Measurements from ENCODE around the gene SSU72.
"Not testable (repeated sequence)": the region's sequence is repeated elsewhere in the genome, so short reads cannot be mapped to it uniquely, and the experiment has no call there.

The SSU72 gene

DNA sequence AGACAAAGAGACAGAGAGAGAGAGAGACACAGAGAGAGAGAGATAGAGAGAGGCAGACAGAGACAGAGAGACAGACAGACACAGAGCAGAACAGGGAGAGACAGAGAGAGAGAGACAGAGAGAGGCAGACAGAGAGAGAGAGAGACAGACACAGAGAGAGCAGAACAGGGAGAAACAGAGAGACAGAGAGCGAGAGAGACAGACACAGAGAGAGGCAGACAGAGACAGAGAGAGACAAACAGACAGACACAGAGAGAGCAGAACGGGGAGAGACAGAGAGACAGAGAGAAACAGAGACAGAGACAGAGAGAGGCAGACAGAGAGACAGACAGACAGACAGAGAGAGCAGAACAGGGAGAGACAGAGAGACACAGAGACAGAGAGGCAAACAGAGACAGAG is 20.7 kb upstream of the SSU72 start:
- not testable (repeated sequence) for DNase-seq (ENCODE audit: low spot score)

DNA sequence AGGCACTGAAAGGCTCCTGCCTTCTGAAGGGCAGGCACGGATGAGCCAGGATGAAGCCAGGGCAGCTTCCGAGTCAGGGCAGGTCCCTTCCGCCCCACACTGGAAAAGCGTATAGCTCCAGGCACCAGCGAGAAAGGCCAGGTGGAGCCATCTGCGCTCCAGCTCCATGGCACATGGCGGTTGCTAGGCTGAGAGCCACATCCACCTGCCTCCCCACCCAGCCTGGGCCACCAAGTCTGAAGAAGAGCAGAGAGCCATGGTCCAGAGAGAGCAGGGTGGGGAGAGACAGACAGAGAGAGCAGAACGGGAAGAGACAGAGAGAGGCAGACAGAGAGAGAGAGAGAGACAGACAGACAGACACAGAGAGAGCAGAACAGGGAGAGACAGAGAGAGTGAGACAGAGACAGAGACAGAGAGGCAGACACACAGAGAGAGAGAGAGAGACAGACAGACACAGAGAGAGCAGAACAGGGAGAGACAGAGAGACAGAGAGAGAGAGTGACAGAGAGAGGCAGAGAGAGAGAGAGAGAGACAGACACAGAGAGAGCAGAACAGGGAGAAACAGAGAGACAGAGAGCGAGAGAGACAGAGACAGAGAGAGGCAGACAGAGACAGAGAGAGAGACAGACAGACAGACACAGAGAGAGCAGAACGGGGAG is 20.1 kb upstream of the SSU72 start:
- DNase-seq (ENCODE audit: low spot score) = no peak

- DNase-seq (ENCODE audit: low spot score) = no peak
Observed at GRCh38 chr1:1593834-1594601, 19.4 kb upstream of the SSU72 start.

DNA sequence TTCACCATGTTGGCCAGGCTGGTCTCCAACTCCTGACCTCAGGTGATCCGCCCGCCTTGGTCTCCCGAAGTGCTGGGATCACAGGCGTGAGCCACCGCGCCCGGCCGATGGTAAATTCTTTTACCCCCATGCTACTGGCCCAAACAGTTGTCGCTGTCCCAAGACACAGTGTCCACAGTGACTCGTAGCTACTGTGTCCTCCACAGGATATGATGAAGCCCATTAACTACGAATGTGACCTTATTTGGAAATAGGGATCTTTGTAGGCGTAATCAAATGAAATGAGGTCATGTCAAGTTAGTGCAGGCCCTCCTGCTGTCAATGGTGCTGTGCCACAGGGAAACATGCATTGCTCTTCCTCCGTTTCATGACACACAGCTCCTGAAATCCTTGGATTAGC is 16.8 kb upstream of the SSU72 start:
- DNase-seq (ENCODE audit: low spot score) = no peak

DNA sequence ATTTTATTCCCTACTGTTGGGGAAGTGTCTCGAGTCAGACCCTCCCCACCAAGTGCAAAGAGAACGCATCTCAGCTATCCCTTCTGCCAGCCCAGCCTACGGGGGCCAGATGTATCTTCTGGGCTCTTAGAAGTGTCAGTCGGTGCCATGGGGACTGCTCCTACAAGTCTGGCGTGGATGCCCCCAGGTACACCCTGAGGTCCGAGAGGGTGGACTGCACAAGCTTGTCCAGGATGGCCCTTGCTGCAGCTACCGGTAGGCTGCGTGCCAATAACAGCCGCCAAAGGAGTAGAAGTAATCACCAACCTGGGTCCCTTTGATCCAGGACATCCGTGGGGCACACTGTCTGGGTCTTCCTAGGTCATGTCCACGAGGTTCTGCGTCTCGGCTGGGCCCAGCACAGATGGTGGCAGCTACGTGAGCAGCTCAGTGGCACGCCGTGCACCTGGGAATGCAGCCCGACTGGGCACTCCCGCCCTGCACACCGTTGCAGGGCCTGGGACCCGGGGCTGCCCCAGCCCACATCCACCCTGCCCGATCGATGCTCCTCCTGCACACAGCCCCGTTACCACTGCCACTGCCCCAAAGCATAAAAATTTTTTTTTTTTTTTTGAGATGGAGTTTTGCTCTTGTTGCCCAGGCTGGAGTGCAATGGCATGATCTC is 8.8 kb upstream of the SSU72 start:
- no peak for DNase-seq (ENCODE audit: low spot score)

DNA sequence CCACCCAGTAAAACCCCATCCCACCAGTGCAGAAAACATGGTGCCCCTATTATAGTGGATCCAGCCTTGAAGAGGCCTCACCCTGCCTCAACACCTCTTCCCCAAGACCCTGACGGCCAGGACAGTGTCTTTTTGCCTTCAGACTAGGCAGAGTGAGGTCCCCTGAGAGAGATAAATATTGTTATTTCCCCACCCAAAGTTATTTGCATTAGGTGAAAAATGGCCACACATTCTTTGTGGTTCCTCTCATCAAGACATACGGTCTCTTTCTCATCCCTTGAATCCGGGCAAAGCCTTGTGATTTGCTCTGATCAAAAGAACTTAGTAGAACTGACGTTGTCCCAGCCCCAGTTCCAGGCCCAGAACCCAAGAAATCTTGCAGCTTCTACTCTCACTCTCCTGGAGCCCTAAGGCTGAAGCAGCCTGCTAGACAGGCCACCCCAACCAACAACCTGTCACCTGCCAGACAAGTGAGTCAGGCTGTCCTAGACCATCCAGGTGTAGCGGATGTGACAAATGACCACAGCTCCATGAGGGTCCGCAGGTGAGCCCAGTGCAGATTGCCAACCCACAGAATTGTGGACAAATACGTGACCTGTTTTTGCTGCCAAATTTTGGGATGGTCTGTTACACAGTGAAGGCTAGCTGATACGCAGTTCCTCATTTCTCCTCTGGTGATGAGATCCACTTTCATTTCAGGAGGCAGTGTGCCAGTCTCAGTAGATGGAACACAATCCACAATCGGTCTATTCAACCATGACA is 8.1 kb upstream of the SSU72 start:
- DNase-seq (ENCODE audit: low spot score) = no peak

- DNase-seq (ENCODE audit: low spot score) = no peak
Observed at GRCh38 chr1:1578371-1578940, 3.8 kb upstream of the SSU72 start.

DNA sequence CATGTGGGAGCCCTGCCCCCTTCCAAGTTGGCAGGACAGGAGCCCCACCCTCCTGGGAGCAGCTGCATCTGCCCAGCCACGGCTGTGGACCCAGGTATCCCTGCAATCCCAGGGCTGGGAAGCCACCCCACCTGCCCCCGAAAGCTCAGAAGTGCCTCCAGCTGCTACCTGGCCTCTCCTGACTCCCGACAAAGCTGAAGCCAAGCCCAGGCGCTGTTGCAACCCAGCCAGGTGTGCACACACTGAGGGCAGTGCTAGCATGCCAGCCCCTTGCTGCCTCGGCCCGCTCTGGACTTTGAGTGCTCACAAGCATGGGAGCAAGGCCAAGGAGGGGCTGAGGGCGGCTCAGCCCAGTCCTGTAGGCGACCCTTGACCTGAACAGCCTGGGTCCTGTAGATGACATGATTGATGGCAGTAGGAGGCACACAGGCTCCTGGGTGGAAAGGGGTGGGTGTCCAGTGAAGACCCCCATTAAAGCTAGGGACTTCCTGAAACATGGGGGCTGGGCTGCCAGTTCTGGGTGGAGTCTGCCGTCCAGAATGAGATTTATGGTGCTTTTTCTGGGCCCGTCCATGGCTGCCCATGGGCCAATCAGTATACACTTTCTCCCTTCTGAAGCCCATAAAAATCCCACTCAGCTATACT is 2.8 kb upstream of the SSU72 start:
- no peak for DNase-seq (ENCODE audit: low spot score)

GRCh38 chr1:1573843-1574720 is 581 bp downstream of the SSU72 start:
- peak; percentile 67 for DNase-seq (ENCODE audit: low spot score)

GRCh38 chr1:1569341-1569740 is 5.3 kb downstream of the SSU72 start:
- DNase-seq (ENCODE audit: low spot score) = no peak

GRCh38 chr1:1567891-1568291 is 6.8 kb downstream of the SSU72 start:
- no peak for DNase-seq (ENCODE audit: low spot score)

DNA sequence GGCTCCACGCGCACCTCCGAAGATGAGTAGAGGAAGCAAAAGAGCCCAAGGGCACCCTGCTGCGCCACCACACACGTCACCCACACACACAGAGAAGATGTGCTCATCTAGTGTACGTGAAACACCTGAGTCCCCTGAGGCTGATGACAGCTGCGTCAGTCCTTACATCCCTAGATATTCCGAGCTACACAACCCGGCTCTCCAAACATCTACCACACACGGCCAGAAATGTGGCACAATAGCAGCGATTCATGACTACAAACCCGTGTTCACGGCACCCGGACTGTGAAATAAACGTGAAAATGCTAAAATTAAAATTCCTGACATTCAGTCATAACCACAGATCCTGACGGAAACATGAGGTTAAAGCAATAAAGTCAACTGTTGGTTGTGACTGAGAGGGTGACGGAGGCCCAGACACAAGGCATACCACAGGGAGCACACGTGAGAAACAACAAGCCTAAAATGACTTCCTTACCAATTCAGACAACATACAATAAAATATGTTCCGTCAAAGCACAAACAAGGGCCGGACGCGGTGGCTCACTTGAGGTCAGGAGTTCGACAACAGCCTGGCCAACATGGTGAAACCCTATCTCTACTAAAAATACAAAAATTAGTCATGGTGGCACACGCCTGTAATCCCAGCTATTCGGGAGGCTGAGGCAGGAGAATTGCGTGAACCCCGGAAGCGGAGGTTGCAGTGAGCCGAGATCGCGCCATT is 7.3 kb downstream of the SSU72 start:
- no peak for DNase-seq (ENCODE audit: low spot score)

- DNase-seq (ENCODE audit: low spot score) = no peak
Observed at GRCh38 chr1:1565340-1565739, 9.3 kb downstream of the SSU72 start.

GRCh38 chr1:1564268-1564667 is 10.4 kb downstream of the SSU72 start:
- no peak for DNase-seq (ENCODE audit: low spot score)

DNA sequence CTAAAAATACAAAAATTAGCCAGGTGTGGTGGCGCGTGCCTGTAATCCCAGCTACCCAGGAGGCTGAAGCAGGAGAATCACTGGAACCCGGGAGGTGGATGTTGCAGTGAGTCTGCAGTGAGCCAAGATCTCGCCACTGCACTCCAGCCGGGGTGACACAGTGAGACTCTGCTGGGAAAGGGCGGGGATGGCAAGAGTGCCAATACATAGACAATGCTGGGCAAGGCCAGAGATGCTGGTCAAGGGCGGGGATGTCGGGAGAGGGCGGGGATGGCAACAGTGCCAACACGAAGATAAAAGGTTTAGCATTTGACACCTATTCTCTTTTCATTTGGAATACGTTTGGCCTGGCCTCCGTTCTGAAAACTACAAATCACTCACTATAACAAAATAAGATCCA is 11.0 kb downstream of the SSU72 start:
- no peak for DNase-seq (ENCODE audit: low spot score)

DNA sequence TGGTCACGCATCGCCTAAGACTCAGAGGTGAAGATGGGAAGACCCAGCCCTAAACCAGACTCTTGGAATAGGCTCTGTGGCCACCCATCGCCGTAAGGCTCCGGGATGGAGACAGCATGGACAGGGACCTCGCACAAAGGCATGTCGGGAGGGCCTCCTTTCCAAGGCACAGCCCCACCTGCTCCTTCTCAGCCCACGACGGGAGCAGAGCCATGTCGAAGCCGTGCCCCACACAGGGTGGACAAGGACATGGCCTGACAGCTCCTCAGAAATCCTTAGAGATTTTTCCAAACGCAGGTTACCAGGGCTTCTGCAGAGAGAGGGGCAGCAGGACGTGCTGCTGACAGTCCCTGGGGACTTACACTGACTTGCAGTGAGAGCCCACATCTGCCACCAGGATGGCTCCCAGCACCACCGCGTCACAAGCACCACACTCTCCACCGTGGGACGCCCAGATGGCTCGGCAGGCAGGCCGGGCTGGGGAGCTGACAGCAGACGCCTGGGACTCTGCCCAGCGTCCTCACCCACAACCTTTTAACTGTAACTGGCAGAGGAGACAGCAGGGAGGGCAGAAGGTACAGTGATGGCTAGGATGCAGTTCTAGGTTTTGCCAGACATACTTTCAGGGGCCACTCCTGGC is 12.0 kb downstream of the SSU72 start:
- DNase-seq (ENCODE audit: low spot score) = no peak

DNA sequence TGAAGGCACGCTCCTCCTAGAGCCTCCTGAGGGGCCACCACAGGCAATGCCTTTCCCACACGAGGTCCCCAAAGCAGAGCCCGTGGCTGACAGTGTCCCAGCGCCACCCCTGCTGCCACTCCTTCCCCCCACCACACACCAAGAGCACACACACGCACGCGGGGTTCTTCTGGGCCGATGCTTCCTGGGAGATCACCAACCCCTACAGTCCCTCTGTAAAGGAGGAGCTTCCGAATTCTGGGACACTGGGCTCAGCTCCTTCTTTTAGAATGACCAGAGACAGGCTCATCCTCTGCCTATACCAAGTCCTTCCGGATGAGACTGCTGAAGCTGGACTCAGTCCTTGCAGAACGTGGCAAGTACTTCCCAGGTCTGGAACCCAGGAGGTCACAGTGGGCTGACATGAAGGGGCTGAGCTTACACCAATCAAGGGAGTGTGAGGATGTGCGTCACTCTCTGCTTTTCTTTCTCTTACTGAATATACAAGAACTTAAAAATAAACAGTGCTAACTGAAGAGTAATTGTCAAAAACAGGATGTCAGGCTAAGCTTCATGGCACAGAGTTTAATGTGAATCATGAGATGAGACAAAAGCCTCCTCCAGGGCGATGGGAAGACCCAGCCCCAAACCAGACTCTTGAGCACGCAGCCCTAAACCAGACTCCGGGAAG is 12.7 kb downstream of the SSU72 start:
- DNase-seq (ENCODE audit: low spot score) = no peak

DNA sequence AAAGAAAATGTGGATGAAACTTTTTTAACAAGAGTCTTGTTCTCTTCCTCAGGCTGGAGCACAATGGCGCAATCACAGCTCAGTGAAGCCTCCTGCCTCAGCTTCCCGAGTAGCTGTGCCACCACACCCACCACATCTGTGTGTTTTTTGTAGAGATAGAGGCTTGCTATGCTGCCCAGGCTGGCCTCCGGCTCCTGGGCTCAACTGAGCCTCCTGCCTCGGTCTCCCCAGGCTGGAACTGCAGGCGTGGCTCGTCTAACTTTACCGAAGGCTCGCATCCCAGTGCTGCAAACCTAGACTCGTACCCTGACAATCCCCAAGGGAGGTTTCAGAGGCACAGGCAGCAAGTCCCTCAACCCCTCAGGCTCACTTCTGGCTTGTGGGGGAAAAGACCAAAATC is 14.5 kb downstream of the SSU72 start:
- no peak for DNase-seq (ENCODE audit: low spot score)

- no peak for DNase-seq (ENCODE audit: low spot score)
Observed at GRCh38 chr1:1559066-1559465, 15.6 kb downstream of the SSU72 start.
